NCI-H2227 (cell line): ENCODE data around the gene BRCC3.

ENCODE experiments used
- DNase-seq: peaks from one replicate; lab custom pipeline; 2025; ENCODE audit not compliant: unreplicated experiment; lab: John Stamatoyannopoulos, UW

BRCC3 gene

DNA sequence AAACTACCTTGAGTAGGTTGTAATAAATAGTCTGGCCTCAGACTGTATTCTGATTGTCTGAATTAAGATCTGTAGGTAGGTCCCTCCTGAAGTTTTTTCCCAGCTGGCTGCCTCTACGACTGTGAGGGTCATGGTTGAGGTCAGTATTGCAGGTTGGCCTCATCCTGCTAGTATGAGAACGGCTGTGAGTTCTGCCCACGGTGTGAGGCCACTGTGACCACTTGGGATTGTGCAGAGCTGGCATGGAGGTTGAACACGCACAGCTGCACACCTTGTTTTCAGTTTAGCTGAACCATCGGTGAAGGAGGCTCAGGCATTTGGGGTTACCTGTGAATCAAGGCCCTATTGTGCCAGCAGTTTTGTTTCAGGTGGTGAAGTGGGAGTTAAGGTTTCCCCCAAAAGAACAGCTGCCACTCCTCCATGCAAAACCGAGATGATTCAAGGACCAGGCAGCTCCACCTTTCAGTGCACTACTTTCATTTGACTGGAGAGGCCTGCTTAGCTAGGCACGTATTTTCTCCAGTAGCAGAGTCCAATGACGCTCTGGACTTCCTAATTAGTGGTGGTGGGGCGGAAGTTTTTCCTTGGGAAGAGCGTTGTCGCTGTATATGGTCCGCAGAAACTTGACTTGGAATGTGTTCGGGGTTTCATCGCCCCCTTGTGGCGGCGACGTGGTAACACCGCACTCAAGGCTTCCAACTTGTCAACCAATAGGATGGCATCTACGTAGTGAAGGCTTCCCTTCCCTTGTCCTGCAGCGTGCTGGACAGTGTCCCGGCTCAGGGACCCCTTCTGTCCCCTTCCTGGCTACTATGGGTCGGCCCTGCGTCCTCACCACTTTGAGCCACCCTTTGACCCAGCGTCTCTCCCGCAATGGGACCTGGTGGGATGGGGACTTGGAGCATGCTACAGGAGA lies 14.2 kb upstream of the BRCC3 start:
- DNase-seq: peak; percentile 73

DNA sequence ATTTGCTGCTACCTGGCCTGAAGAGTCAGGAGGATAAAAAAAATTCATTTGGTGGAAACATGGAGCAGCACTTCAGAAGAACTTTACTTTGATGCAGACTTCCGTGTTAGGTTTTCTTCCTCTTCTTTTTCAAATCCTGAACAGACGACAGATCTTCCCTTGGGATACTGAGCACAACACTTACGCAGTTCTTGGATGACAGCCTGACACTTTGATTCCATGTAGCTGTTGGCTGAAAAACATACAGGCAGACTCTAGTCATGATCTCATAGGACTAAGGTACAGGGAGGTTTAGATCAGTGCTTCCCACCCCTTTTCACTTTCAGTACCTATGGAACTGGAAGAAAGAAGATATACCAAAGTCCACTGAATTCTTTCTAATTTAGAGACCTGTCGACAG lies 9.5 kb upstream of the BRCC3 start:
- no peak for DNase-seq

DNA sequence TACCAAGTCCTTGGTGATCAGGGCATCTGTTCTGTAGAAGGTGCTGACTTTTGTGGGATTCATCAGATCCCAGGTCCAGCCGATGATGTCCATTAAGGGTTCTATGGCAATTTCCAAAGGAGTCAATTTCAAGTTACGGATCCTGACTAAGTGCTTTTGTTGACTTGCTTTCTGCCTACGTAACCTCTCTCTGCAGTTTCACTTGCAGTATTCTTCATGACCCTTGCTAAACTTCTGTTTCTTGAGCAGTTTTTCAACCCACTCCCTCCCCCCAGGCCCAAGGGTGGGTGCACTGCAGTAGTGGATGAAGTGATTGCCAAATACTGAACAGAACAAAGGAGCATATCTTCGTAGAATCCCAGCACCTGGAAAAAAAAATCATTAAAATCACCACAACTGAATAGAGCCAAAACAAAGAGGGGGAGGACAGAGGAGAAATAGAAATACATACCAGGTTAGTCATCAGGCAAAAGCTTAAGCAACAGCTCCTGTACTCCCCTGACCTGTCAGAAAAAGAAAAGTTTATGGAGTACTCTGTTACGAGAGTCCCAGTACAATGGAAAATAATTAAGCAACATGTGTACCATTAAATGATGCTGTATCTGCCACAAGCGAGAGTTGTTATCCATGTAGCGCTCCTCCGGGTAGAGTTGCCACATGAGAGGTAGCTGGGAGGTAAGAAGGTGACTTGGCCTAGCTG lies 6.1 kb upstream of the BRCC3 start:
- DNase-seq: no peak

DNA sequence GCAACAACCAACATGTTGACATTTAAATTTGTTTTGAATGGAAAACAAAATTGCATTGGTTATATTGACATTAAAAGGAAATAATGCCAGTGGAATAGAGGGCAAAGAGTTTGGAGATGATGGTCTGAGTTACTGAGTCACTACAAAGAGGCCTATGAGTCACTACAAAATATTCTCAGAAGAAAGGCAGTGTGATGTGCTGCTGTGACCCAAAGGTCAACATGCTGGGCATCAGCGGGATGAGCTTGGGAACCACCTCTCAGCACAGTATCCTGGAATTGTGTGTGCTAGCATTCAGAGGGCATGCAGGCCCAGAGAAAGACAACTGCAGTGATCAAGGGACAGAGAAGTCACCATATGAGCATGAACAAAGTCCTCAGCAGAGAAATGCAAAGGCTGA lies 3.1 kb upstream of the BRCC3 start:
- peak; percentile 1 for DNase-seq

DNA sequence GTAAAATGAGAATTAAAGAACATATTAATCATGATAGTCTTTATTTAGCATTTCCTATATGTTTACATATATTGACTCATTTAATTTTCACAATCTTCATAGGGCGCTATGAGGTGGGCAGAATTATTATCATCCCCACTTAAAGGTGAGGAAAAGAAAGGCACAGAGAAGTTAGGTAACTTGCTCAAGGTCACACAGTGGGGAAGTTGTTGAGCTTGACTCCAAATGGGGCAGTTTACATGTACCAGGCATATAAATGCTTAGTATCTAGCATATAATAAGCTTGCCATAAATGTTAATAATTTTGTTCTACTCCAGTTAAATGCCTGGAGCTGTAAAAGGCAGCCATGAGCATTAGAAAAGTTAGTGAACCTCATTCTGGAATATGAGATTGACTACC lies 1.9 kb upstream of the BRCC3 start:
- DNase-seq: no peak

DNA sequence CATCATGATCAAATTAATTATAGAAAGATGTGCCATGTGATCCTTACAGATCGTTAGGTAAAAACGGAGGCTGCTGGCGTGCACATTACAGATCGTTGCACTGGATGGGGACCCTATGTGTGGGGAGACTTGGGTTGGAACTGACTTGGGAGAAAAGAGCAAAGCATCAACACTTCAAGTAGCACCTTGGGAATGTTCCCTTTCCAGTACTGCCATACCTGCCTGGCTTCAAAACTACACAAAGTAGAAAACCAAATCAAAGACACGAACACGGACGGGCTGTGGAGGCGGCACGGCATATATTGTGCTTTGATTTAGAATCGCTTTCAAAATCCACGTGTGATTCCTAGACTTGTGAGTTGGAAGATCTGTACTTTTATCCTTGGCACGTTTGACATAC lies 1.3 kb upstream of the BRCC3 start:
- no peak for DNase-seq

DNA sequence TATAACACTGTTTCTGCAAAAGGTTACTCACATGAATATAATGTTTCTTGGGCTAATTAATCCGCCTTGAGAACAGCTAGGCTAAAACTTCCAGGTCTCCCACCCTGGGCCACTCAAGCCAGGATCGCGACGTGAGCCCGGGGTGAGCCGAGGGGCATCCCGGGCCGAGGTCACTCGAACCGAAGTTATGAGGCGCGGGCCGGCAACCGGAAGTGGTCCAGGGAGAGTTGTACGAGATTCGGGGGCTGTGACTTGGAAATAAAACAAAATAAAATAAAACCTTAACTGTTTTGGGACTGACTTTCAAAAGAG lies 689 bp upstream of the BRCC3 start:
- DNase-seq: no peak

DNA sequence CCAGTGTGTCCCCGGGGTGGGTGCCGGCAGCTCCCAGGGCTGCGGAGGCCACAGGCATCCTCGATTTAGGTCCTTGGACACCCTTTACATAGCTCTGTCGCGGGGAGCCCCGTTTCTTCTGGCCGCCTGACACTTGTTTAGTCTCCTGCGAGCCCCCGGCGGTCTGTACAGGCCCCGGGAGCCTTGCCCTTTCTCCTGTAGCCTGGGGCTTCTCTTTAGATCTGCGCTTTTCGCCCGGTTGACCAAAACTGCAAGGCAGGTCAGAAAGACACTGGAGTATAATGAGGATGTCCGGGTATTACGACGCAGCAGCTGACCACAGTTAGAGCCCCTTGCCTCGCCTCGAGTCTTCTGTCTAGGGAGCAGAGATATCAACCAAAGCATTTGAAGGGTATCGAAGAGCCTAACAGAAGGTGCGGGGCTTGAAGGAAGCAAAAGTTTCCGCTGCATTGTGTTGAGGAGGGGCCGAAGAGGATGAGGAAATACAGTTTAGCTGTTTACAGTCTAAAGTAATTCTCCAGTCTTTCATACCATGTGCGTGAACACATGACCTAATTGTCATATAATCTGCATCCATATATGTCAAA lies 479 bp downstream of the BRCC3 start:
- peak; percentile 49 for DNase-seq

DNA sequence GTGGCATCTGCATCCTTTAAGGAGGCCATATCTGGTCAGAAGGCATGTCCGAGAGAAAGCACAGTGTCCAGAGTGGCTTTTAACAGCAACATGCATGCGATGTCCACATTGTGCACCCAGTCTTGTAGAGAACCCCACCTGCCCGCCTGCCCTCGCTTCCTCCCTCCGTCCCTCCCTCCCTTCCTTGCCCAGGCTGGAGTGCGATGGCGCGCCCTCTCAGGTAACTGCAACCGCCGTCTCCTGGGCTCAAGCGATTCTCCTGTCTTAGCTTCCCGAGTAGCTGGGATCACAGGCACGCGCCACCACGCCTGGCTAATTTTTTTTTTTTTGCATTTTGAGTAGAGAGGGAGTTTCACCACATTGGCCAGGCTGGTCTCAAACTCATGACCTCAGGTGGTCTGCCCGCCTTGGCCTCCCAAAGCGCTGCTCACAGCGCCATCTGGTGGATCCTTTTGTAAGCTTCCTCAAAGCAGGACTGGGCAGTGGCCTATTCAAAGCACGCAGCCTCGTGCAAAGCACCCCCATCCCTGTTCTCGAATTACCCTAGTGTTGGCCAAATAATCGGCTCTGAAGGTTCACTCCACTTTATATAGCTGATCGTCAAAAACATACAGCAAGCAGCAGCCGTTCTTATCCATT lies 15.0 kb downstream of the BRCC3 start:
- DNase-seq: peak; percentile 15

DNA sequence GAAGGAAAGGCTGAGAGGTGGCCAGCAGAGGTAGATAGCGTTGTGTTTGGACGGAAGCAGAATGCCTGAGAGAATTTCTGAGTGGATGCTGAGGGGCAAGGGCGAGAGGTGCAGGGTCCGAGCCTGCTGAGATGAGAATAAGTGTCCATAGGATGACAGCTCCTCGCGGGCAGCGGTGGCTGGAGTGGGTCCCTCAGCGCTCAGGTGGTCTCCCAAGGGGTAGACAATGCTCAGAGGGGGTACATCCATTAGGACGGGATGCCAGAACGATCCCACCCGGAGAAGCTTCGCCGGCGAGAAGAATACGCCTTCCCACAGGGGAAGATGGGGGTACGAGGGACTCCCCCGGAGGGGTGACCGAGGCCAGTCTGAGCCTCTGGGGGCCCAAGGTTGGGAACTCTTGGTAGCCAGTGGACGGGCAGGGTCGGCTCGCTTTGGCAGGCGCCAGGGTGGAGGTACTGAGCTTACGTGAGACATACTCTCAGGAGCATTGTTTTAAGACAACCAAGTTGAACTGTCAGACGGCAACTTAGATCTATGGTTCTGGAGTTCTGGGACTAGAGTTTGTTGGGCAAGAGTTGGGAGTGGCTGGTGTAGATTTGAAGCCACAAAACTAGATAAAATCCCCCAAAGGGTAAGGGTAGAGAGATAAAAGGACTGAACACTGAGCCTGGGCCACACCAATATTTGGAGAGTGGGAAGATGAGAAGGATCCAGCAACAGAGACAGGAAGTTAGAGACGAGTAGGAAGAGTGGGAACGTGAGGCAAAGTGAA lies 15.8 kb downstream of the BRCC3 start:
- no peak for DNase-seq

DNA sequence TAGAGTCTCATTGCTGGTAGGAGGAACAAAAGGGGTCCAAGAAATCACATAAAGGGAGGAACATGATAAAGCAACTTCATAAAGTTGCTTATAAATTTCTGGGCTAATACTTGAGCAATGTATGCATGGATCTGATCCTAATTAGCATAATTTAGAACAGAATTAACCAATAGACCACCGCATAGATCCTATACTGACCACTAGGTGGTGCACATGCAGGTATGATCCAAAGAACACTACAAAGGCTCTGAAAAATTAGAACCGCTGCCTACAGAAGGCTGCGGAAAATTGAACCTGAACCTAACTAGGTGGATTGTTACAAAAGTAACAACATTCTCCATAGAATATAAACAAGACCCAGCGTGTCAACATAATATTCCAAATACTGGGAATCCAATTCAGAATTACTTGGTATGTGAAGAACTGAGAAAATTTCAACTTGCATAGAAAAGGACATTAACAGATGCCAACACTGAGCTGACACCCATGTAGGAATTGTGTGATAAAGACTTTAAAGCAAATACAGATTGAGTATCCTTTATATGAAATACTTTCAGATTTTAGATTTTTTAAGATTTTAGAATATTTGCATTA lies 23.3 kb downstream of the BRCC3 start:
- DNase-seq: peak; percentile 28

DNA sequence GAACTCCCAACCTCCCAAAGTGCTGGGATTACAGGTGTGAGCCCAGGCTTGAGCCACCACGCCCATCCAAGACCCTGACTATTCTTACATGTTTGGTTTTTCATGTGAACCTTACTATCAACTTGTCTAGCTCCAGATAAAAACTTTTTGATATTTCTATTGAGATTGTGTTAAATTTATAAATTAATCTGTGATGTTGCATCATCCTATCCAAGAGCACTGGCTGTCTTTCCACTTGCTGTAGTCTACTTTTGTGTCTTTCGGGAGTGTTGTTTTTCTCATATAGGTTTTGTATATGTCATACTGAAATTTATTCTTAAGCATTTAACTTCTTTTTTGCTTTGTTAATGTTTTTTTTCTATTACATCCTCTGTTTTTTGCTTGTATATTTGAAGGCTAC lies 34.6 kb downstream of the BRCC3 start:
- no peak for DNase-seq

DNA sequence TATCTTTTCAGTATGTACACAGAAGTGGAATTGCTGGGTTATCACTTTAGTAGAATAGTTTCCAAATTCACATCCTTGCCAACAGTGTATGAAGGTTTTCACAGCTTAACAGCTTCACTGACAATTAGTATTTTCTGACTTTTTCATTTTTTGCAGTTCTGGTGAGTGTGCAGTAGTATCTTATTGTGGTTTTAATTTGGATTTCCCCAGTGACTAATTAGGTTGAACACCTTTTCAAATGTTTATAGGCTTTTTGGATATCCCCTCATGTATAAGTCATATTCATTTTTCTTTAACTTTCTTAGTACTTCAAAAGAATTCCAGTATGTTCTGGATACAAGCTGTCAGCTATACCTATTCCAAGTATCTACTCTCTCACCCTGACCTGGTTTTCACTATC lies 37.1 kb downstream of the BRCC3 start:
- DNase-seq: no peak

DNA sequence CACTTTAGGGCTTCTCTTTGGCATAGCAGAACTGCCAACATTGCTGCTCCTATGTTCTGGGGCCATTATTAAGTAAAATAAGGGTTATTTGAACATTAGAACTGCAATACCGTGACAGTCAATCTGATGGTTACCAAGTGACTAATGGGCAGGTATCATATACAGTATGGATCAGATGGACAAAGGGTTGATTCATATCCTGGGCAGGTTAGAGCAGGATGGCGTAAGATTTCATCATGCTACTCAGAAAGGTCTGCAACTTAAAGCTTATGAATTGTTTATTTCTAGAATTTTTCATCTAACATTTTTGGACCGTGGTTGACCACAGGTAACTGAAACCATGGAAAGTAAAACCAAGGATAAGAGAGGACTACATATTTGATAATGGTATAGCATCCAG lies 40.9 kb downstream of the BRCC3 start:
- no peak for DNase-seq

DNA sequence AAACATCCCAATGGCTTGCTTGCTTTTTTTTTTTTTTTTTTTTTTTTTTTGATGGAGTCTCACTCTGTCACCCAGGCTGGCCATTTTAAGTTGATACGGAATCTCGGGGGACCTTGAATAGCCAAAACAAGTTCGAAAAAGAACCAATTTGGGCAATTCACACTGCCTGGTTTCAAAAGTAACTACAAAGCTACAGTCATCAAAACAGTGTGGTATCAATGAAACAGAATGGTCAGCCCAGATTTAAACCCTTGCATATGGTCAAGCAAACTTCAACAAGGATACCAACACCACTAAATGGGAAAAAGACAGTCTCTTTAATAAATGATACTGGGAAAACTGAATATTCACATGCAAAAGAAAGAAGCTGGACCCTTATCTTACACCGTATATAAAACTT lies 41.8 kb downstream of the BRCC3 start:
- DNase-seq: no peak

DNA sequence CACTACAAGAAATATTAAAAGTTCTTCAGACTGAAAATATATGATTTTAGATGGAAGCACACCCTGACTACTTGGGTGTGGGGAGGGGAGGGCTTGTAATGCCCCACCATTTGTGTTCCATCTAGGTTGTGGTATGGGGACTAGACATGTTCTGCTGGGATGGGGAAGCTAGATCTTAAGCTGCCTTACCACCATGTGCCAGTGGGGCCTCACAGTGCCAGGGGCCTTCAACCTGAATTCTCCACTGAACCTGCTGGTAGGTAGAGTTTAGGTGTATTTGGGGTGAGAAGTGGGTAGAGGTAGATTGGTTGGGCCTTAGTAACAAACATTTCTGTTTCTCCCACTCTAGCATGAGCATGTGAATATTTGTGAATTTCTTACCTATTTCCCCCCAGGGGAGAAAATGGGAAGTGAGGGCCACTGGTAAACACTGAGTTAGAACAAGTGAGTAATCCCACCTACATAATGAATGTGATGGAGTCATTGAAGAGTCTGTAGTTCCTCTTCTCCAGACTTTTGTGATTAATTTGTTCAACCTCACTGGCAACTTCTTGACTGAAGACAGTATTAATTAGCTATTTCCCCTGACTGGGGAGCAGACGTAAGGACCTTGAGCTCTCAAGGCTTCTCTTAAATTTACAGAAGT lies 44.0 kb downstream of the BRCC3 start:
- no peak for DNase-seq

DNA sequence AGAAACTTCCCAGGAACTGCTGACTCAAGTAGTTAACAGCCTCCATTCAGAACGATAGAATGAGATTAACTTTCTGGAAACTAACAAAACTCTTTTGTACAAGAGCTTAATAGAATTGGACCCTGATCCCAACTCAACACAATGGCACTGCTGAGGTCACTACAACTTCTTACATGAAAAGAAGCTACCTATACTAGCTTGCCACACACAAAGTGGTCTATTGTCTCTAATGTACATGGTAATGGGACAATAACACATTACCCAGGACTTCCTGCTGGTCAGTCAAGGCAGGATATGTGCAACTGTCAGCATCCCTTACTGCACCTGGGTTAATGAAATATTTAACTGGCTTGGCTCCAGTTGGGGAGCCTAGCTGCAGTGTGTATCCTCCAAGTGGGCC lies 56.2 kb downstream of the BRCC3 start:
- no peak for DNase-seq

DNA sequence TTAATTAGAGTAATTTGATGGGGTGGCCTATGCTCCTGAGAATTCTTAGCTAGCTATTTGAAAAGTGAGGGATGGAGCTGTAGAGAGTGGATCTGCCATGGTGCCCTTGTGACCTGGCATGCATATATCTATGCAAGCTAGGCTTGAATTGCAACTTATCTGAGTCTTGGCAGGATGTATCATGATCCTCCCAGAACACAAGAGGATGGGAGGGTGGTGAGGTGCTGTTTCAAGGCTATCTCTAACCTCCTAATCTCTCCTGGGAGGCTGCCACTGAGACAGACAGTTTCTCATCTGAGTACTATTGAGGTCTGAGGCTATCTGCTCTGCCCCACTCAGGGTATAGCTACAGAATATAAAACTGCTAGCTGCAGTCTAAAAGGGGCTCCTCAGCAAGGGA lies 56.6 kb downstream of the BRCC3 start:
- DNase-seq: no peak

DNA sequence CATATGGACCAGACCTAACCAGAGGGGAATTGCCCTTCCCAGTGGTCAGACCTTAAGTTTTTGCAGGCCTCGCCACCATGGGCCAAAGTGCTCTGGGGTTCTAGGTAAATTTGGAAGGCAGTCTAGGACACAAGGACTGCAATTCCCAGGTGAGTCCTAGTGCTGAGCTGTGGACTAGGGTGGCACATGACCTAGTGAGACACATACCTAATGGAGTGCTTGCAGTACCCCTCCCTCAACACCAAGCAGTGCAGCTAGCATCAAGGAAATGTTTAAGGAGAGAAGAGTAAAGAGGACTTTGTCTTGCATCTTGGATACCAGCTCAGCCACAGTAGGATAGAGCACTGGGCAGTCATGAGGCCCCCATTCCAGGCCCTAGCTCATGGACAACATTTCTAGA lies 60.8 kb downstream of the BRCC3 start:
- no peak for DNase-seq

DNA sequence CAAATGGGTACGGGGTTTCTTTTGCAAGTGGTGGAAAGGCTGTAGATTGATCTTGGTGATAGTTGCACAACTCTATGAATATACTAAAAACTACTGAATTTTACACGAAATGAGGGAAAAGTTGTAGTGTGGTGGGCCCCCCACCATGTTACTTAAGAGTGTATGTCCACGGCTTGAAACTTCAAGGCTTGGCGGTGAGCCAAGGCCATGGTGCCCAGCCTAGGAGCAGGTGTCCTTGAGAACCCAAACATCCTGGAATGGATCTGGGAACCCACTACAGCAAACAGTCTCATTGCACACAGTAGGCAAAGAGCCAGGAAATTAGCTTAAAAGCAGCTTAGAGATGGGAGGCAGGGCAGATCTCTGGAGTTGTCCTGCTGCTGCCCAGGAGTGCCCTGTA lies 62.9 kb downstream of the BRCC3 start:
- DNase-seq: no peak
